Measurements from ENCODE around the gene ZNF618. TPM values are rescaled to one million over a fixed set of nuclear protein-coding genes. Genes with fewer than 3 reads are reported as not detected.
"Not testable (repeated sequence)": the region's sequence is repeated elsewhere in the genome, so short reads cannot be mapped to it uniquely, and the experiment has no call there.

Gene ZNF618
- total and polyA plus RNA-seq, 2 experiments from 2014 or later, result 2.3 to 5.1 TPM

GRCh38 chr9:114037249-114037648 lies 161.1 kb downstream of the ZNF618 start:
- in situ Hi-C loops (cut with MboI), result no loop called here
- TF ChIP-seq EZH2phosphoT487 (IDR thresholded peaks at IDR 0.05; ENCODE audit: insufficient read depth, low read depth) (no peak), EZH2 (IDR thresholded peaks at IDR 0.05; ENCODE audit: insufficient read depth, poor library complexity, severe bottlenecking) (no peak)
- Histone ChIP-seq H3K4me3 (no peak overlapping the region), H3K9me2 (ENCODE audit: insufficient read depth) (no peaks in the 10 kb centered on the region), H4K20me1 (ENCODE audit: insufficient read depth) (no peaks in the 10 kb centered on the region), H3K4me1 (ENCODE audit: insufficient read depth) (no peaks in the 10 kb centered on the region), H3K9ac (no peak overlapping the region), H3K9me3 (ENCODE audit: low read depth) (no peaks in the 10 kb centered on the region), H3K4me2 (ENCODE audit: unreplicated experiment) (no peak overlapping the region), H3K79me2 (ENCODE audit: insufficient read depth) (no peaks in the 10 kb centered on the region), H3K36me3 (ENCODE audit: low read depth) (peaks cover 2% of the 10 kb centered on the region; the same call in 1 of the 2 replicates), H3F3A (ENCODE audit: insufficient read depth) (no peaks in the 10 kb centered on the region), H3K27me3 (replicated peaks; ENCODE audit: insufficient read depth) (no peaks in the 10 kb centered on the region), H2AFZ (no peak overlapping the region), H3K27ac (no peak overlapping the region)
- 98% methylated on average over 5 of the region's 5 CpGs for WGBS, 2 experiments (ENCODE audit: low coverage in 1 of 2, low lambda C conversion rate in 2 of 2, missing lambda C conversion rate in 2 of 2)
- DNase-seq, result no peak

DNA sequence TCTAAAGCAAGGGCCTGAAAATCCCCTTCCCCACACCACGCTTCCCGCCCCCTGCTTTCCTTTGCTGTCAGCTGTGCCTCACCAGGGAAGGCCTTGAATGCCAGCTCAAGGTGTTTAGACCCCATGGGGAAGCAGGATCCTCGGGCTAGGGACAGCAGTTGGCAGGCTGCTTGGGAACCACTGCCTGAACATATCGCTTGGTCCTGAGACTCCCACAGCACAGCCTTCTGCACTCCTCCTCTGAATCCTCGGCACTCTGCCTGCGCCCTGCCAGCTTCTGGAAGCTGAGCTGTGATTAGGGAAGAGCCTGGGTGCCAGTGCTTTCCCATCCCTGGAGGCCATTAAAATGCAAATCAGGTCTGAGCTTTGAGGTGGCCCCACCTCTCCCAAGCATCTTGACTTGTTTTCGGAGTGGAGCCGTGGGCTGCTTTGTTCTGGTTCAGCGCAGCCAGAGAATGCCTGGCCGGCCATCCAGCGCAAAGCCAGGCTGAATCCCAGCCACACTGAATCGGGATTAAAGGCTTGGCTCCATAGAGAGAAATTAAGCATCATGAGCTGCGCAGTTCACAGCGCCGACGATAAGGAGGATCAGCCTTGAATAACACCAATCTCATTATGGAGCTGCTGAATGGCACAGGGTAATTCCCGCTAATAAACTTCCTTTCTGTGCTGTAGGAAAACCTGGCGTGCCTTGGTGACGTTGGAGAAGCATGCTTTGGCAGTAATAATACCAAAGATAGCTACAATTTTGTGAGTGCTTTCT lies 162.0 kb downstream of the ZNF618 start:
- Histone ChIP-seq H3K36me3 (ENCODE audit: low read depth) (peaks cover 2% of the 10 kb centered on the region; the same call in 1 of the 2 replicates), H3K27me3 (replicated peaks; ENCODE audit: insufficient read depth) (no peaks in the 10 kb centered on the region), H2AFZ (no peak overlapping the region), H3K4me2 (ENCODE audit: unreplicated experiment) (no peak overlapping the region), H3K4me1 (ENCODE audit: insufficient read depth) (no peaks in the 10 kb centered on the region), H3F3A (ENCODE audit: insufficient read depth) (no peaks in the 10 kb centered on the region), H3K9me3 (ENCODE audit: low read depth) (no peaks in the 10 kb centered on the region), H3K9ac (no peak overlapping the region), H3K27ac (no peak overlapping the region), H3K4me3 (no peak overlapping the region), H3K79me2 (ENCODE audit: insufficient read depth) (no peaks in the 10 kb centered on the region), H4K20me1 (ENCODE audit: insufficient read depth) (no peaks in the 10 kb centered on the region), H3K9me2 (ENCODE audit: insufficient read depth) (no peaks in the 10 kb centered on the region)
- in situ Hi-C loops (cut with MboI), result no loop called here
- WGBS, 2 experiments (ENCODE audit: low coverage in 1 of 2, low lambda C conversion rate in 2 of 2, missing lambda C conversion rate in 2 of 2), result 84 to 85% methylated on average over 19 of the region's 19 CpGs
- no peak for TF ChIP-seq EZH2phosphoT487 (IDR thresholded peaks at IDR 0.05; ENCODE audit: insufficient read depth, low read depth)
- TF ChIP-seq EZH2 (IDR thresholded peaks at IDR 0.05; ENCODE audit: insufficient read depth, poor library complexity, severe bottlenecking), result no peak
- DNase-seq, result no peak

DNA sequence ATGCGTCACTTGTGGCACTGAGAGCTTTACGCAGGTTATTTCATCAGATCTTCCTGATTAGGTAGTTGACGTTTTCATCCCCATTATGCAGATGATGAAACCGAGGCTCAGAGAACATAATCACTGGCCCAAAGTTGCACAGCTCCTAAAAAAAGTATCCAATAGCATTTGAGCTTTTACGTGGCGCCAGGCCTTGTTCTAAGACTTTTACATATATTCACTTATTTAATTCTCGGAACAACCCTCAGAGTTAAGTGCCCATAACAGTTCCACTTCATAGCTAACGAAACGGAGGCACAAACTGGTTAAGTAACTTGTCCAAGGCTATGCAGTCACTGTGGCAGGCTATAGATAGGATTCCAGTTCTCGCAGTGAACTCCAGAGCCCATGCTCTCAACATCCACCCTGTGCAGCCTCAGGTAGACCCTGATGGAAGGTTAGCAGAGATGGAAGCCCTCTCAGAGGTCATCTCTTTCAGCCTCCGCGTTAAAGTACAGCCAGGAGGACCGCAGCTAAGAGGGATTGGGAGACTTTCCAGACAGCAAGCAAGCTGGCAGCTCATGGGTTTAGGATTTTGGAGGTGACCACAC lies 162.7 kb downstream of the ZNF618 start:
- peaks cover 2% of the 10 kb centered on the region; the same call in 1 of the 2 replicates for H3K36me3 ChIP-seq (ENCODE audit: low read depth)
- no peaks in the 10 kb centered on the region for H3F3A ChIP-seq (ENCODE audit: insufficient read depth)
- no peaks in the 10 kb centered on the region for H3K27me3 ChIP-seq (replicated peaks; ENCODE audit: insufficient read depth)
- H3K9ac ChIP-seq, result no peak overlapping the region
- H3K4me2 ChIP-seq (ENCODE audit: unreplicated experiment), result no peak overlapping the region
- H3K79me2 ChIP-seq (ENCODE audit: insufficient read depth), result no peaks in the 10 kb centered on the region
- no peaks in the 10 kb centered on the region for H3K9me3 ChIP-seq (ENCODE audit: low read depth)
- H2AFZ ChIP-seq, result no peak overlapping the region
- no peaks in the 10 kb centered on the region for H3K9me2 ChIP-seq (ENCODE audit: insufficient read depth)
- H3K4me1 ChIP-seq (ENCODE audit: insufficient read depth), result no peaks in the 10 kb centered on the region
- H3K27ac ChIP-seq, result no peak overlapping the region
- TF ChIP-seq EZH2phosphoT487 (IDR thresholded peaks at IDR 0.05; ENCODE audit: insufficient read depth, low read depth), result no peak
- TF ChIP-seq EZH2 (IDR thresholded peaks at IDR 0.05; ENCODE audit: insufficient read depth, poor library complexity, severe bottlenecking), result no peak
- in situ Hi-C loops (cut with MboI), result no loop called here
- 98 to 99% methylated on average over 13 of the region's 13 CpGs for WGBS, 2 experiments (ENCODE audit: low coverage in 1 of 2, low lambda C conversion rate in 2 of 2, missing lambda C conversion rate in 2 of 2)
- H3K4me3 ChIP-seq, result no peak overlapping the region
- no peaks in the 10 kb centered on the region for H4K20me1 ChIP-seq (ENCODE audit: insufficient read depth)
- DNase-seq, result no peak

DNA sequence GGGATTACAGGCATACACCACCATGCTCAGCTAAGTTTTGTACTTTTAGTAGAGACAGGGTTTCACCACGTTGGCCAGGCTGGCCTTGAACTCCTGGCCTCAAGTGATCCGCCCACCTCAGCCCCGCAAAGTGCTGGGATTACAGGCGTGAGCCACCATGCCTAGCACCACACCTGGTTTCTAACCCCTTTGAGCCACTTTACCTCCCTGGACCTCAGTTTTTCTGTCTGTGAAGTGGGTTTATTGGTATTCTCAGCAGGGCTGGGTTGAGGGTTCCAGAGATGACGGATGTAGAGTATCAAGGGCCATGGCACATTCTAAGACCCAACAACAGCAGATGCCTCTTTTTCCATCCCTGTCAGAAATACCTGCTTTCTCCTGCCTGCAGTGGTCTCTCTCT lies 163.4 kb downstream of the ZNF618 start:
- Histone ChIP-seq H4K20me1 (ENCODE audit: insufficient read depth) (no peaks in the 10 kb centered on the region), H3K9me3 (ENCODE audit: low read depth) (no peaks in the 10 kb centered on the region), H3K4me3 (no peak overlapping the region), H3K36me3 (ENCODE audit: low read depth) (peaks cover 2% of the 10 kb centered on the region; the same call in 1 of the 2 replicates), H3K9ac (no peak overlapping the region), H3K9me2 (ENCODE audit: insufficient read depth) (no peaks in the 10 kb centered on the region), H2AFZ (no peak overlapping the region), H3K27ac (no peak overlapping the region), H3F3A (ENCODE audit: insufficient read depth) (no peaks in the 10 kb centered on the region), H3K79me2 (ENCODE audit: insufficient read depth) (no peaks in the 10 kb centered on the region), H3K27me3 (replicated peaks; ENCODE audit: insufficient read depth) (no peaks in the 10 kb centered on the region), H3K4me2 (ENCODE audit: unreplicated experiment) (no peak overlapping the region), H3K4me1 (ENCODE audit: insufficient read depth) (no peaks in the 10 kb centered on the region)
- in situ Hi-C loops (cut with MboI), result no loop called here
- no peak for DNase-seq
- WGBS, 2 experiments (ENCODE audit: low coverage in 1 of 2, low lambda C conversion rate in 2 of 2, missing lambda C conversion rate in 2 of 2), result 91 to 95% methylated on average over 5 of the region's 5 CpGs
- TF ChIP-seq EZH2 (IDR thresholded peaks at IDR 0.05; ENCODE audit: insufficient read depth, poor library complexity, severe bottlenecking) (no peak), EZH2phosphoT487 (IDR thresholded peaks at IDR 0.05; ENCODE audit: insufficient read depth, low read depth) (no peak)

- H3K4me2 ChIP-seq (ENCODE audit: unreplicated experiment); H3K79me2 ChIP-seq (ENCODE audit: insufficient read depth); H2AFZ ChIP-seq; H3K9me3 ChIP-seq (ENCODE audit: low read depth); H3K4me3 ChIP-seq; H4K20me1 ChIP-seq (ENCODE audit: insufficient read depth); H3K4me1 ChIP-seq (ENCODE audit: insufficient read depth); H3K9ac ChIP-seq; H3K36me3 ChIP-seq (ENCODE audit: low read depth); in situ Hi-C loops (cut with MboI); DNase-seq; H3K27ac ChIP-seq; H3F3A ChIP-seq (ENCODE audit: insufficient read depth); H3K27me3 ChIP-seq (replicated peaks; ENCODE audit: insufficient read depth); H3K9me2 ChIP-seq (ENCODE audit: insufficient read depth): not testable (repeated sequence)
Measured at GRCh38 chr9:114043660-114044059, 167.6 kb downstream of the ZNF618 start.
